WTC11 (cell line): Measurements from ENCODE around the gene SPAAR. TPM values are rescaled to one million over a fixed set of nuclear protein-coding genes. Genes with fewer than 3 reads are reported as not detected.

Experiments
- ATAC-seq: fragments of 200-7000 bp; cut with Tn5 transposase; 2 replicates; pipeline ENCODE4 v1.10.0; 2021; ENCODE audit warnings: mild to moderate bottlenecking, moderate library complexity
- CTCF ChIA-PET: fragments of 300-600 bp; sonication (Branson Sonifier 250); formaldehyde crosslinking; loops from one replicate; lab custom pipeline; 2021; ENCODE audit warnings: antibody characterized with exemption; lab: Charles Lee
- POLR2A ChIA-PET: fragments of 350-600 bp; sonication (Branson Sonifier 250); formaldehyde crosslinking; loops from one replicate; lab custom pipeline; 2021; ENCODE audit warnings: antibody characterized with exemption; lab: Charles Lee
- DNase-seq: peaks from one replicate; pipeline ENCODE4 v3.0.0; 2021; ENCODE audit warnings: low spot score
- H3K27ac Mint-ChIP-seq: 2 replicates; pipeline ENCODE4 v1.8.0; 2021; ENCODE audit warnings: mixed read lengths
- H3K27me3 Mint-ChIP-seq: 2 replicates; pipeline ENCODE4 v1.8.0; 2021; ENCODE audit warnings: low read depth, mild to moderate bottlenecking, moderate library complexity, mixed read lengths
- H3K36me3 Mint-ChIP-seq: 2 replicates; pipeline ENCODE4 v1.8.0; 2021; ENCODE audit warnings: mixed read lengths
- H3K4me1 Mint-ChIP-seq: 2 replicates; pipeline ENCODE4 v1.8.0; 2022; ENCODE audit warnings: mixed read lengths
- H3K4me3 Mint-ChIP-seq: 2 replicates; pipeline ENCODE4 v1.8.0; 2021; ENCODE audit warnings: mild to moderate bottlenecking, moderate library complexity, mixed read lengths
- H3K9me3 Mint-ChIP-seq: 2 replicates; pipeline ENCODE4 v1.8.0; 2021; ENCODE audit warnings: mixed read lengths
- AR ChIP-seq: fragments of 250-450 bp; sonication (Bioruptor Pico); IDR thresholded peaks from 2 replicates; pipeline ENCODE4 v1.9.0; 2021; ENCODE audit warnings: mild to moderate bottlenecking
- CBFB ChIP-seq: sonication (generic); formaldehyde crosslinking; IDR thresholded peaks from 2 replicates; pipeline ENCODE4 v1.8.1; 2022; ENCODE audit warnings: mild to moderate bottlenecking, low read depth, missing genetic modification reagents
- CREB1 ChIP-seq: sonication (generic); formaldehyde crosslinking; IDR thresholded peaks from 2 replicates; pipeline ENCODE4 v1.8.0; 2023; ENCODE audit warnings: mild to moderate bottlenecking, missing genetic modification reagents
- E2F5 ChIP-seq: sonication (generic); formaldehyde crosslinking; IDR thresholded peaks from 2 replicates; pipeline ENCODE4 v1.8.1; 2022; ENCODE audit warnings: mild to moderate bottlenecking, moderate library complexity, missing genetic modification reagents
- ELF4 ChIP-seq: sonication (generic); formaldehyde crosslinking; IDR thresholded peaks from 2 replicates; pipeline ENCODE4 v1.8.1; 2022; ENCODE audit warnings: low read depth, mild to moderate bottlenecking, moderate library complexity, missing genetic modification reagents
- HMGA2 ChIP-seq: fragments of 250-450 bp; sonication (Bioruptor Pico); IDR thresholded peaks from 2 replicates; pipeline ENCODE4 v1.4.0; 2021; ENCODE audit warnings: mild to moderate bottlenecking, moderate library complexity
- JUN ChIP-seq: sonication (generic); formaldehyde crosslinking; IDR thresholded peaks from 2 replicates; pipeline ENCODE4 v1.8.0; 2023; ENCODE audit warnings: mild to moderate bottlenecking, missing genetic modification reagents
- MAX ChIP-seq: sonication (generic); formaldehyde crosslinking; IDR thresholded peaks from 2 replicates; pipeline ENCODE4 v1.8.0; 2022; ENCODE audit warnings: mild to moderate bottlenecking, missing genetic modification reagents
- NFATC4 ChIP-seq: fragments of 250-450 bp; sonication (Bioruptor Pico); IDR thresholded peaks from 2 replicates; pipeline ENCODE4 v1.9.0; 2021; ENCODE audit warnings: mild to moderate bottlenecking
- NR1H2 ChIP-seq: sonication (generic); formaldehyde crosslinking; IDR thresholded peaks from 2 replicates; pipeline ENCODE4 v1.9.0; 2021; ENCODE audit warnings: mild to moderate bottlenecking, moderate library complexity, missing genetic modification reagents
- NR2C2 ChIP-seq: sonication (generic); formaldehyde crosslinking; IDR thresholded peaks from 2 replicates; pipeline ENCODE4 v1.8.0; 2022; ENCODE audit warnings: mild to moderate bottlenecking, missing genetic modification reagents
- PRDM15 ChIP-seq: sonication (generic); formaldehyde crosslinking; IDR thresholded peaks from 2 replicates; pipeline ENCODE4 v1.8.0; 2022; ENCODE audit warnings: missing genetic modification reagents
- ZBTB21 ChIP-seq: sonication (generic); formaldehyde crosslinking; IDR thresholded peaks from 2 replicates; pipeline ENCODE4 v1.8.1; 2023; ENCODE audit warnings: mild to moderate bottlenecking, missing genetic modification reagents, borderline replicate concordance
- ZMAT4 ChIP-seq: fragments of 250-450 bp; sonication (Bioruptor Pico); IDR thresholded peaks from 2 replicates; pipeline ENCODE4 v1.9.0; 2021; ENCODE audit warnings: mild to moderate bottlenecking
- ZNF671 ChIP-seq: fragments of 250-450 bp; sonication (Bioruptor Pico); IDR thresholded peaks from 2 replicates; pipeline ENCODE4 v1.8.0; 2021; ENCODE audit warnings: mild to moderate bottlenecking
- total RNA-seq: library from RNA; stranded (reverse); gene quantifications from 3 replicates; pipeline ENCODE4 v1.2.3, GENCODE V29; 2021
- TF ChIP-seq, protein P1 (sequence below): sonication (generic); formaldehyde crosslinking; IDR thresholded peaks from 2 replicates; pipeline ENCODE4 v1.8.1; 2022; ENCODE audit warnings: missing genetic modification reagents, borderline replicate concordance
- TF ChIP-seq, protein P2 (sequence below): fragments of 250-450 bp; sonication (Bioruptor Pico); IDR thresholded peaks from 2 replicates; pipeline ENCODE4 v1.8.0; 2021; ENCODE audit warnings: mild to moderate bottlenecking

The SPAAR gene
- total RNA-seq, 1 experiment from 2014 or later, result 0.33 TPM

- no peak for ATAC-seq
- Mint-ChIP-seq H3K36me3 (no peaks in the 10 kb centered on the region), H3K9me3 (no peaks in the 10 kb centered on the region), H3K4me3 (no peak overlapping the region), H3K27me3 (peaks cover 9% of the 10 kb centered on the region; the same call in 1 of the 2 replicates), H3K27ac (no peak overlapping the region), H3K4me1 (peaks cover 38% of the 10 kb centered on the region)
- POLR2A ChIA-PET, result interaction anchor here (0.6 kb wide), 1 partner anchor 138 kb away, joined by 6 read pairs; no protein-coding TSS in a partner anchor
- CTCF ChIA-PET, result interaction anchor here (1.9 to 7.5 kb wide), 2 partner anchors 23 to 41 kb away, joined by 10 to 52 read pairs; no protein-coding TSS in a partner anchor
- TF ChIP-seq ZBTB21 (CRISPR knock-in tag), result no peak
- TF ChIP-seq JUN (CRISPR knock-in tag), result no peak
- no peak for TF ChIP-seq NR2C2 (CRISPR knock-in tag)
- TF ChIP-seq, protein P1, sequence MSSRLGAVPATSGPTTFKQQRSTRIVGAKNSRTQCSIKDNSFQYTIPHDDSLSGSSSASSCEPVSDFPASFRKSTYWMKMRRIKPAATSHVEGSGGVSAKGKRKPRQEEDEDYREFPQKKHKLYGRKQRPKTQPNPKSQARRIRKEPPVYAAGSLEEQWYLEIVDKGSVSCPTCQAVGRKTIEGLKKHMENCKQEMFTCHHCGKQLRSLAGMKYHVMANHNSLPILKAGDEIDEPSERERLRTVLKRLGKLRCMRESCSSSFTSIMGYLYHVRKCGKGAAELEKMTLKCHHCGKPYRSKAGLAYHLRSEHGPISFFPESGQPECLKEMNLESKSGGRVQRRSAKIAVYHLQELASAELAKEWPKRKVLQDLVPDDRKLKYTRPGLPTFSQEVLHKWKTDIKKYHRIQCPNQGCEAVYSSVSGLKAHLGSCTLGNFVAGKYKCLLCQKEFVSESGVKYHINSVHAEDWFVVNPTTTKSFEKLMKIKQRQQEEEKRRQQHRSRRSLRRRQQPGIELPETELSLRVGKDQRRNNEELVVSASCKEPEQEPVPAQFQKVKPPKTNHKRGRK, result no peak
- TF ChIP-seq E2F5 (CRISPR knock-in tag), result no peak
- TF ChIP-seq HMGA2, result no peak
- no peak for TF ChIP-seq NR1H2
- TF ChIP-seq, protein P2, sequence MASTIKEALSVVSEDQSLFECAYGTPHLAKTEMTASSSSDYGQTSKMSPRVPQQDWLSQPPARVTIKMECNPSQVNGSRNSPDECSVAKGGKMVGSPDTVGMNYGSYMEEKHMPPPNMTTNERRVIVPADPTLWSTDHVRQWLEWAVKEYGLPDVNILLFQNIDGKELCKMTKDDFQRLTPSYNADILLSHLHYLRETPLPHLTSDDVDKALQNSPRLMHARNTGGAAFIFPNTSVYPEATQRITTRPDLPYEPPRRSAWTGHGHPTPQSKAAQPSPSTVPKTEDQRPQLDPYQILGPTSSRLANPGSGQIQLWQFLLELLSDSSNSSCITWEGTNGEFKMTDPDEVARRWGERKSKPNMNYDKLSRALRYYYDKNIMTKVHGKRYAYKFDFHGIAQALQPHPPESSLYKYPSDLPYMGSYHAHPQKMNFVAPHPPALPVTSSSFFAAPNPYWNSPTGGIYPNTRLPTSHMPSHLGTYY (CRISPR knock-in tag), result no peak
- TF ChIP-seq CREB1, result no peak
- TF ChIP-seq ELF4 (CRISPR knock-in tag), result no peak
- no peak for DNase-seq
These were observed 4.1 kb upstream of the SPAAR start for GRCh38 chr9:35905051-35905781.

DNA sequence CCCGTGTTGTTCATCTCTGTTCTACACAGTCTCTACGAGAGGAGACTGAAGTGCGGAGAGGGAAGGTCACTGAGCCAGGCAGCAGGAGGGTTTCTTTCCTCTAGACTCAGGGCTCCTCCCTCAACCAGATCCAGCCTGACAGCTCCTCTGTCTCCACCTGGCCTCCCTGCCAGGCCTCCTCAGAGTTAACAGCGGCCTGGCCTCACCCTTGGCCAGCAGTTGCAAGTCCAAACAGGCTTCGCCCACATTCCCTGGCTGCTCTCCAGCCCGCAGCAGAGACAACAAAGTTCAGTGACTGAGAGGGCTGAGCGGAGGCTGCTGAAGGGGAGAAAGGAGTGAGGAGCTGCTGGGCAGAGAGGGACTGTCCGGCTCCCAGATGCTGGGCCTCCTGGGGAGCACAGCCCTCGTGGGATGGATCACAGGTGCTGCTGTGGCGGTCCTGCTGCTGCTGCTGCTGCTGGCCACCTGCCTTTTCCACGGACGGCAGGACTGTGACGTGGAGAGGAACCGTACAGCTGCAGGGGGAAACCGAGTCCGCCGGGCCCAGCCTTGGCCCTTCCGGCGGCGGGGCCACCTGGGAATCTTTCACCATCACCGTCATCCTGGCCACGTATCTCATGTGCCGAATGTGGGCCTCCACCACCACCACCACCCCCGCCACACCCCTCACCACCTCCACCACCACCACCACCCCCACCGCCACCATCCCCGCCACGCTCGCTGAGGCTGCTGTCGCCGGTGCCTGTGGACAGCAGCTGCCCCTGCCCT is 3.2 kb upstream of the SPAAR start, which contains the start of gene HRCT1:
Gene HRCT1 (plus strand): TSS at position 291 of the 768 bp plus-strand sequence. CDS start 86 bp downstream, at position 377.
- no peak for TF ChIP-seq CBFB (CRISPR knock-in tag)
- TF ChIP-seq NR1H2, result no peak
- Mint-ChIP-seq H3K4me3 (no peak within 1 kb of the TSS), H3K27me3 (peaks cover 6% of the 10 kb centered on the region; the same call in 1 of the 2 replicates), H3K9me3 (no peaks in the 10 kb centered on the region), H3K4me1 (peaks cover 43% of the 10 kb centered on the region), H3K36me3 (no peaks in the 10 kb centered on the region), H3K27ac (no peak within 1 kb of the TSS)
- no peak for DNase-seq
- ATAC-seq, result no peak
- ChIA-PET POLR2A (no interaction called here), CTCF (interaction anchor here (1.1 to 7.5 kb wide), 5 partner anchors 11 to 116 kb away, joined by 3 to 52 read pairs (median 10); no protein-coding TSS in a partner anchor)

GRCh38 chr9:35906923-35907699 is 2.2 kb upstream of the SPAAR start:
- ATAC-seq (peak; percentile 7; the same call in 1 of the 2 replicates), DNase-seq (no peak)
- H3K4me3 Mint-ChIP-seq, result no peak overlapping the region
- CTCF ChIA-PET, result interaction anchor here (0.9 to 7.5 kb wide), 7 partner anchors 10 to 117 kb away, joined by 3 to 52 read pairs (median 4); no protein-coding TSS in a partner anchor
- TF ChIP-seq ZMAT4 (CRISPR knock-in tag) (no peak), MAX (no peak), AR (CRISPR knock-in tag) (no peak), NFATC4 (CRISPR knock-in tag) (no peak), PRDM15 (CRISPR knock-in tag) (peak; percentile 28; the same call in 1 of the 2 replicates), ZNF671 (no peak)
- peaks cover 4% of the 10 kb centered on the region; the same call in 1 of the 2 replicates for H3K27me3 Mint-ChIP-seq
- H3K27ac Mint-ChIP-seq, result peak overlapping the region; percentile 92; the same call in 1 of the 2 replicates
- POLR2A ChIA-PET, result interaction anchor here (0.7 kb wide), 1 partner anchor 593 kb away, joined by 3 read pairs; no protein-coding TSS in a partner anchor
- H3K36me3 Mint-ChIP-seq, result no peaks in the 10 kb centered on the region
- H3K9me3 Mint-ChIP-seq, result no peaks in the 10 kb centered on the region
- peaks cover 43% of the 10 kb centered on the region for H3K4me1 Mint-ChIP-seq
